DMS114 treated with DMSO at 0.1 percent for 48 hours (cell line): Measurements from ENCODE around the gene LBP.
"Not testable (repeated sequence)": the region's sequence is repeated elsewhere in the genome, so short reads cannot be mapped to it uniquely, and the experiment has no call there.

ENCODE experiments used
- DNase-seq: peaks from one replicate; lab custom pipeline; 2025; ENCODE audit not compliant: unreplicated experiment; lab: John Stamatoyannopoulos, UW

LBP gene

DNA sequence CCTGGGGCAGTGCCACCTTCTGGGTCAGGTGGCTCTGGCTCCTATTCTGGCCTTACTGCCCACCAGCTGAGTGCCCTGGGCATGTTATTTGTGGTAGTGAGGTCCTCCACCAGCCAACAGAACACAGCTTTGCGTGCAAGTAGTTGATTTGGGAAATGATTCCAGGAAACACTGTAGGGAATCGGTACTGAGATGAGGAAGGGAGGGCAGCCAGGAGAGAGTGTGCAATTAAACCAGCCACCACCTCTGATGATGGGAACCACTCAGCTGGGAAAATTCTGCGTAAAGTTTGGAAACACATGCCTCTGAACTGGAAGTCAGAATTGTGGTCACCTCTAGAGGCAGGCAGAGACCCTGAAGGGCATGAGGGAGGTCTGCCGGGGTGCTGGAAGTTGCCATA is 459 bp downstream of the LBP start:
- DNase-seq: no peak

DNA sequence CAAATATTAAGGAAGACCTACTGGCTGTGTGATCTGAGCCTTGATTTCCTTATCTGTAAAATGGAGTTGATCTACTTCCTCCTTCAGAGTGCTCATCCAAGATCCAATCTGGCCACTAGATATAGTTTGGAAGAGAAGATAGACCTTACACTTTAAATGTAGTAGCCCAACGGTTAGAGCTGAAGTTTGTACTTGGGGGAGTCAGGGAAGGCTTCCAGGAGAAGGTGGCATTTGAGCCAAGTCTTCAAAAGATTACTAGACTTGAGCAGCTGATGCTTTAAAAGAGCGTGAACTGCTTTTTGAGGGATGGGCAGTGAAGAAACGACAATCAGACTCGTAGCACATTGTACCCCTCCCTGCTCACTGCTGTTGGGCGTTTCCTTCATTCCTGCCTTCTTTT is 3.6 kb downstream of the LBP start:
- no peak for DNase-seq

DNA sequence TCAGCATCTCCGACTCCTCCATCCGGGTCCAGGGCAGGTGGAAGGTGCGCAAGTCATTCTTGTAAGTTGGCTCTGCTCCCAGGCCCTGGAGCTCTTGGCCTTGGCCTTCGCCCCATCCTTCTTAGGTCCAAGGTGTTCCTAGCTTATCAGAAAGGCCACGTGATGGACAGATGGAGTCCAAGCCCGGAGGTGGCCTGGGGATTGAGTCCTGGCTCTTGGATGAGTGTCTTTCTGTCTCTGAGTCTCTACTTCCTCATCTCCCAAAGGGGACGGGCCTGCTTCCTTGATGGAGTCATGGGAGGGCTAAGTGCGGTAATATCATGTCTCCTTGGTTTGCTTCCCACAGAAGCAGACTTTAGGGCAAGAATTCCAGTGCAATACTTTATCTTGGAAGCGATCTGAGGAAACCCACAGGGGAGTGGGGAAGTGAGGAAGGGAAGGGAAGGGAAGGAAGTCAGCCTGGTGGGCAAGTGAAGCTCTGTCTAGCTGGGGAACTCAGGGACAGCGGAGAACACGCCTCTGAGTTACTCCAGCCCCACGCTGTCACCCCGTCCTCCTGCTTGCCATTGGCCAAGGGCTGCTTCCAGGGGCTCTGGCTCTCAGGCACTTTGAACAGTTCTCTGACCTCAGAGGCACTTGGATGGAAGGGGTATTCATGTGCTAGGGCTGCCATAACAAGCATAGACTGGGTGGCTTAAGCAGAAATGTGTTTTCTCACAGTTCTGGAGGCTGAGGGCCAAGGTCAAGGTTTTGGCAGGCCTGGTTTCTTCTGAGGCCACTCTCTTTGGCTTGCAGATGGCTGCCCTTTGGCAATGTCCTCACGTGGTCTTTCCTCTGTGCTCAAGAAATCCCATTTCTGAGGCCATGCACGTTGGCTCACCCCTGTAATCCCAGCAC is 4.8 kb downstream of the LBP start:
- no peak for DNase-seq

DNA sequence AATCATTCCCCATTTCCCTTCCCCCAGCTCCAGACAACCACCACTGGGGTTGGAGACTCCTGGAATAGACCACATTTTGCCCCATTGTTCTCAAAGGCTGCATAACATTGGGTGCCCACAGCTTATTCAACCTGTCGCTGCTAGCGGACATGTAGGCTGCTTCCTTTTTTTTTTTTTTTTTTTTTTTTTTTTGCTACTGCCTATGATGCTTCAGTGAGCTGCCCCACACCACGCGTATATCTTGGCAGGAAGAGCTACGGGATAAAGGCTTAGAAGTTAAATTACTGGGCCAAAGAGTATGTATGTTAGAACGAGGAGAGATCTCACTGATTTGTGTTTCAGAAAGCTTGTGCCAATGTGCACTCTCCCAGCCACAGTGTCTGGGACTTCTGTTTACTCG is 7.0 kb downstream of the LBP start:
- no peak for DNase-seq

DNA sequence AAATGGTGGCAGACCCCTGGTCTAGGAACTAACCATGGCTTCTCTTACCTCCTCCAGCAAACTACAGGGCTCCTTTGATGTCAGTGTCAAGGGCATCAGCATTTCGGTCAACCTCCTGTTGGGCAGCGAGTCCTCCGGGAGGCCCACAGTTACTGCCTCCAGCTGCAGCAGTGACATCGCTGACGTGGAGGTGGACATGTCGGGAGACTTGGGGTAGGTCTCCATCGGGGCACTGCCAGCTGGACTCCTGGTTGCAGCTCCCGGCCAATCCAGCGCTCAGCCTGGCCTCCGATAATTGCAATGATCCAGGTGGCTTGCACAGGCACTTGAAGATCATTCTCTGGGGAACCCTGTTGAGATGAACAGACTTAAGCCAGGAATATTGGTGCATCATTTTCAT is 7.9 kb downstream of the LBP start:
- DNase-seq: no peak

DNA sequence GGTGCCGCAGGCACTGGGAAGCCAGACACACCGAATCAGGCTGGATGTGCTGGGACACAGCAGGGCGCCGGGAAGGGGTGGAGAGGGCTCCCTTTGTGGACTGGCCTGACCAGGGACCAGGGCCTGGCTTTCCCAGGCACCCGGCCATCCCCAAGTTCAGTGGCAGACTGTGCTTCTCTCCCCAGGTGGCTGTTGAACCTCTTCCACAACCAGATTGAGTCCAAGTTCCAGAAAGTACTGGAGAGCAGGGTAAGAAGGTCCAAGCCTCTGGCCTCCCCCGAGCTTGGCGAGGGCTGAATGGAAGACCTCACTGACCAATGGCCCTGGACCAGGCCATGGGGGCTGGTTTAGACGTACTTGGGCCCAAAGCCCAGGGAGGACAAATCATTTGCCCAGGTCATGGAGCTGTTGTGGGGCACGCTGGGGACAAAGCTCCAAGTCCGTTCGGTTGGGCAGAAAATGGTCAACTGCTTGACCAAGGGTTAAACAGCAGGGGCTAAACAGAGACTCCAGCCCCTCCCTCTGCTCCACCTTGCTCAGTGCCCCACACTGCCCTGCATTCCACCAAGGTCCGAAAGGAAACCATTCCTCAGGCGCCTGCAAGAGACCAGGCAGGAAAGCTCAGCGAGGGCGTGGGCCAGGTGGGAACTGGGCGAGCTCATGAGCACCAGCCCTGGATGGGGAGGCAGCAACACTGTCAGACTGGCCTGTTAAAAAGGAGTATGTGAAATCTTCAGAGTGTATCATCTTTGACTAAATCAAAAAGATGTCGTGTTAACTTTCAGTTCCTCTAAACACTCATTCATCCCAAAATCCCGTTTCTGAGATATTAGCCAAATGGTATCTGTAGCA is 9.1 kb downstream of the LBP start:
- no peak for DNase-seq

DNA sequence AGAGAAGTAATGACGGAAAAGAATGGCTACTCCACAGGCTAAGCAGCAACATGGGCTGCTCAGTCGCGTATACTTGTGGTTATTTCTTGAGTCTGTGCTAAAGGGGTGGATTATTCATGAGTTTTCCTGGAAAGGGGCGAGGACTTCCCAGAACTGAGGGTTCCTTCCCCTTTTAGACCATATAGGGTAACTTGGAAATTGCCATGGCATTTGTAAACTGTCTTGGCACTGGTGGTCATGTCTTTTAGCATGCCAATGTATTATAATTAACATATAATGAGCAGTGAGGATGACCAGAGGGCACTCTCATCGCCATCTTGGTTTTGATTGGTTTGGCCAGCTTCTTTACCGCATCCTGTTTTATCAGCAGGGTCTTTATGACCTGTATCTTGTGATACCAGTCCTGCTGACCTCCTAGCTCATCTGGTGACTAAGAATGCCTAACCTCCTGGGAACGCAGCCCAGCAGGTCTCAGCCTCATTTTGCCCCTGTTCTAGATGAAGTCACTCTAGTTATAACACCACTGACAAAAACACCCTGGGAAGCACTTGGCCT is 11.4 kb downstream of the LBP start:
- DNase-seq: no peak

DNA sequence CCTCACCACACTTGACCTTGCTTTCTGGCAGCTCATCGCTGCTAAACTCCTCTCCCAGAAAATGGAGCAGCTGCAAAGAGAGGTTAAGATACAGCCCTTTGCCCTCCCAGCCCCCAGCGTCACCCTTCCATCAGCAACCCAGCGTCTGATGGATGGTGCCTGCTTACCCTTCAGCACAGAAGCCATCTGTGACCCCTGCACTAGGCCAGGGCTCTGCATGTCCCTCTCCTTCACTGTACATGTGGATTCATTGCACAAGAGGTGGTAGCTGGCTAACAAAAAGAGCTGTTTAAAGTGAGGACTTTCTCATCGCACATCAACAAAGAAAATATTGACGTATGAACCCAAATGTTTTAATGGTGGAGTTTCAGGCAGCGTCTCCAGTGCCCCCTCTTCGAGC is 12.3 kb downstream of the LBP start:
- no peak for DNase-seq

DNA sequence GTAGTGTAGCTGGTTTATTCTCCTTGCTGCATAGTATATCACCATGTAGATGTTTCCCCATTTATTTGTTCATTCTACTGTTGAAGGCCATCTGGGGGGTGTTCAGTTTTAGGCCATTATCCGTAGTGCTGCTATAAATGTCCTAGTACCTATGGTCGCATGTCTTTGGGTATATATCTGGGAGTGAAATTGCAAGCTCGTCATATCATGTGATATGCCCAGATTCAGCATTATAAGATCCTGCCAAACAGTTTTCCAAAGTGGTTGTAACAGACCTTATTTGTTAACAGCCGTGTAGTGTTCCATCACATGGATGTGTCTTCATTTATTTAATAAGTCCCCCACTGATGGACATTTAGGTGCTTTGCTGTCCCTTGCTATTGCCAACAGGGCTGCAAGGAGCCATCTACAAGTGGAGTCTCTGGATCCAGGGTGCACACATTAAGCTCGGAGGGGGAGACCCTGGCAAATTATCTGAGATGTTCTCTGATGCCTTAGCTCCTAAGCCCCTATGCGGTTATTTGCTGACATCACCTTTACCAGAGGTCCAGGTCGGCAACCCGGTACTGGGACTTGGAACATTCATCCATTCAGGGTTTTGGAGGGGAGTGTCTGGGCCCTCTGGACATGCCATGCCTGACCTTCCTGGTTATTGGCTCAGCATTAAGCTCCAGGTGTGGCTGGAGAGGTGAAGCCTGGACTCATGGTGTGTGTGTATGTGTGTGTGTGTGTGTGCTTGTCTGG is 16.9 kb downstream of the LBP start:
- no peak for DNase-seq

DNA sequence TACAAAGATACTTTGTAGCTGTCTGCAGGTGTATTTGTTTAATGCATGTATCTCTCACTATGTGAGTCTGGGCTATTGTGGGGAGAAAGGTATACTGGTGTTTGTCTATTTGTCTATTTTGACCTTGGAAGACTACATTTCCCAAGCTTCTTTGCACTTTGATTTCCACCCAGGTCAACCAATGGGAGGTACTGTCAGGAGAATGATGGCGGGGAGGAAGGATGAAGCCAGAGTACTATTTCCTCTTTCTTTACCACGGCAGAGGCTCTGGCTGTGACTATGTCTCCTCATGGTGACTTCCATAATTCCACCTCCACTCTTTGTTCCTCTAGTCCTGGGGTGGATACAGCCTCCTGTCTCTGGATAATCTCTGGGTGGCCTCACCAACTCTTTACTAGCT is 23.1 kb downstream of the LBP start:
- DNase-seq: no peak

DNA sequence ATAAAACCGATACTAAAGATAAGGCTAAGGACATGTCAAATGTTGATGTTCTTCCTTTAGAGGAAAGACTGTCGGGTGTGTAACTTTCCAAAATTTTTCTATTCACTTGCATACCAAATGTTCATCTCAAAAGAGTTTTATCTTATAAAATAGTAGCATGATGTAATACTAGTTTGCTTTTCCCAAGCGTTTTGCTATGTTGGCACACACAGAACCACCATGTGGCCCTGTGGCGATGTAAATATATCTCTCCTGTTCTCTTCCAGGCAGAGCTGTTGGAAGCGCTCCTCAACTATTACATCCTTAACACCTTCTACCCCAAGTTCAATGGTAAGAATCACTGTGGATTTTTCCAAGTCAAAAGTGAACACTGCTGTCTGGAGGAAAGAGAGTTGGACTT is 26.5 kb downstream of the LBP start:
- DNase-seq: no peak

DNA sequence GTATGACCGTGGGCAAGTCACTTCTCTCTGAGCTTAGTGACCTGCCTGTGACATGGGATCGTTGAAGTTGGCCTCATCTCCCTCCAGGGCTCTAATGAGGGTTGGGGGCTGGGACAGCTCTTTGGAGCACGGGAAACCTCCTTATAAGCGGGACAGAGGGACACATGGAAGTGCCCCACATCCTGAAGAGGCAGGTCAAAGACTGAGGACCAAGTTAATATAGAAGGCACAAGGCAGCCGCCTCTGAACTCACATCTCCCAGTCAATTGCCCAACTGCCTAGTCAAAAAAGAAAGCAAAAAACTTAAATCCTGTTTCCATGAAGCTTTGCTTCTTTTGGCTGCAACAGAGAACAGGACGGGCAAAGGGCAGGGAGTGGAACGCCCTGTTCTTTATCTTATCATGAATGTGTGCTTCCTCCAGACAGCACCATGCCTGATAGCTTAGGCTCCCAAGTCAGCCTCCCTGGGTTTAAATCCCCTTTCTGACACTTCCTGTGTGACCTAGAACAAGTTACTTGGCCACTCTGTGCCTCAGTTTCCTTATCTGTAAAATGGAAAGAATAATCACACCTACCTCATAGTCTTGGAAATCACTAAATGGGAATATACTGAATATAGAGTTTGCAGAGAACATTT is 27.1 kb downstream of the LBP start:
- DNase-seq: no peak

DNA sequence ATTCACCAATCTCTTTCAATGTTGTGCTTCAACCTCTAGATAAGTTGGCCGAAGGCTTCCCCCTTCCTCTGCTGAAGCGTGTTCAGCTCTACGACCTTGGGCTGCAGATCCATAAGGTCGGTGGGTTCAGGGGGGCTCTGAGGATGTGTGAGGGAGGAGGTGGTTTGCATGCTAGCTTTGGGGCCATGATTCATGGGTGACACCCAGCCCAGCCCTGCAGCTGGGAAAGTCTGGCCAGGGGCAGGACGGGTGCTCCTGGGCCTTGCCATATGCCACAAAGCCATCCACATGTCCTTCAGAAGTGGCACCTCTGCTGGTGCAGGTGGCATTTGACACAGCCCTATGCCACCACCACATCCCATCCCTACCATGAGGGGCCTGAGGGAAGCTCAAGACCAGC is 27.6 kb downstream of the LBP start:
- no peak for DNase-seq

DNA sequence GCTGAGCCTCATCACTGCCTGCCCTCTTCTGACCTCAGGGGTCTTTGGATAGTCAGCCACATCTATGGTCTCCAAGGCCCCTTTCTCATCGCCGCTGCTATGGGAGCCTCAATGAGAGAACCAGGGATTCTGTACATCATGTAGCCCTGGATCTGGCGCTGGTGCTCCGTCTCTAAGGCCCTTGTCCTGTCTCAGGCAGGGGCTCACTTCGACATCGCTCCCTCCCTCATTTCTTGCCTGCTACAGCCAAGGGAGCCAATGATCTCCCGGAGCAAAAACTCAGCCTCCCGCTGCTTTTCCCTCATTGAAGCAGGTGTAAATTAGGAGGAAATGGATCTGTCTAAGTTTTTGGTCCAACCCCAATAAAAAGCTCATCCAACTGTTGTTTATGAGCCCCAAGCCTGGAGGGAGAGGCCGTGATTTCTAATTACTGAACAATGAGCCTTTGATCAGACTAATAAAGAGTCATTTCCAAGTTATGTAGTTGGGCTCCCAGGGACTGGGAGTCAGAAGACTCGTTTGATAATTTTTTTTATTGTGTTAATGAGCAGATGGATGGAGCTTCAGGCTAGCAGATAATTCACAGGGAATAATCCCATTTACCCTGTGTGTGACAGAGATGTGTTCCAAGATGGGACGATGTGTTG is 30.9 kb downstream of the LBP start:
- no peak for DNase-seq

DNA sequence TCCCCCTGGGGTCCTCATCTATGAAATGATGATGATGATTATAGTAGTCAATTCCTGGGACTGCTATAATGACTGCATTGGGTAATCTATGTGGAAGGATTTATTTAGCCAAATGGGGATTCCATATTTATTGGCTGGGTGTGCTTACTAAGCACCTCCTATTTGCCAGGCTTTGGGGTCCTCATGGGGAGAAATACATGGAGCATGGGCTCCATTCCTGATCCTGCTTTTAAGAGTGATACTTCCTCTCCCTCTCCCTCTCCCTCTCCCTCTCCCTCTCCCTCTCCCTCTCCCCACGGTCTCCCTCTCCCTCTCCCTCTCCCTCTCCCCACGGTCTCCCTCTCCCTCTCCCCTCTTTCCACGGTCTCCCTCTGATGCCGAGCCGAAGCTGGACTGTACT is 31.6 kb downstream of the LBP start:
- not testable (repeated sequence) for DNase-seq

DNA sequence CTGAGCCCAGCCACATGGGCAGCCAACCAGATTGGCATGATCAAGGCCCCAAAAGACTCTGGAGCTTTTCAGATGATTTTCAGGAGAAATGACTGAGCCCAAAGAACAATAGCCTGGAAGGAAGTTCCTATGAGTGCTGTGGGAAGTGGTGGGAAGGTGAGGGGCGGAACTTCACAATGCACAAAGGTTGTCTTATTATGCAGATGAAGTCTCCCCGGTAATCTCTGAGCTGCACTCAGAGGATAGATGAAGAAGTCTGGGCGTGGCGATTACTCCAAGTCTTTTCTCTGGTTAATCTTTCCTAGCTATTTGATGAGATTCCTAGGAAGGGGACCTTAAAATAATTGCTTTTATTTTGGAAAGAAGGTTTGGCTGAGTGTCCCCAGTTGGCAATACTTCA is 36.9 kb downstream of the LBP start:
- no peak for DNase-seq

DNA sequence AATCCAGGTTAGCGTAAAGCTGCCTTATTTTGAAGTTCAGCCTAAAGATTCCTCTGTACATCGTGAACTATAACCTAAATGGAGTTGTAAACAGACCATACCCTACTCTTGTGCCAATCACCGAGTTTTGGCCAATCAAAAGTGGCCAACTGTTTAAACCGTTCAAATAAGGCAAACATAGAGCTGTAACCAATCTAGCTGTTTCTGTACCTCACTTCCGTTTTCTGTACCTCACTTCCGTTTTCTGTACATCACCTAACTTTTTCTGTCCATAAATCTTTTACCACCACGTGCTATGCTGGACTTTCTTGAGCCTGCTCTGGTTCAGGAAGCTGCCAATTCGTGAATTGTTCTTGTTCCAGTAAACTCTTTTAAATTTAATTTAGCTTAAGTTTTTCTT is 39.7 kb downstream of the LBP start:
- no peak for DNase-seq

DNA sequence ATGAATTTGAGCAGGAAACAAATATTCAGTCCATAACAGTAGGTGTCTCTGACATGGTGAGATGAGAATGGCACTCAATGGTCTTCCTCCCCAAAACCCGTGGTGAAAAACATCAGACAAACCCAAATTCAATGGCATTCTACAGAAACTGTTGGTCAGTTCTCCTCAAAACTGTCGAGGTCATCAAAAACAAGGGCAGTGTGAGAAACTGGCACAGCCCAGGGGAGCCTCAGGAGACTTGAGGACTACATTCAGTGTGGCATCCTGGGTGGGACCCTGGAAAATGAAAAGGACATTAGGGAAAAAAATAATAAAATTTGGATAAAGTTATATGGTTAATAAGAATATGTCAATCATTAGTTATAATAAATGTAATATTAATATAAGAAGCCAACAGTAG is 40.6 kb downstream of the LBP start:
- no peak for DNase-seq

DNA sequence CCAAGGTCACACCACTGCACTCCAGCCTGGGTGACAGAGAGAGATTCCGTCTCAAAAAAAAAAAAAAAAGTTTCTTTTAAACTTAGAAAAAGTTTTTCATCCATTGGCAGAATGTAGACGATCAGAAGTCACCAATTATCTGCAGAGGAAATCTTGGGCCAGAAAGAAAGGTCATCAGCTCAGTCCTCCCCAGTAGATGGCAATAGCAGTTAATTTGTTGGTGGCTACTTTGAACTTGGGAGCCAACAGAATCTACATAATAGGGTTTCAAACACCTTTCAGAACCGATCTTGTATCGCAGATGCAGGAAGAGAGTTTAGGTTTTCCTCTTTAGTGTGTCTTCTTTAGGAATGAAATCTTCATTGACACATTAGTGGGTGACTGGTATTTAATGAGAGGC is 41.7 kb downstream of the LBP start:
- DNase-seq: no peak

DNA sequence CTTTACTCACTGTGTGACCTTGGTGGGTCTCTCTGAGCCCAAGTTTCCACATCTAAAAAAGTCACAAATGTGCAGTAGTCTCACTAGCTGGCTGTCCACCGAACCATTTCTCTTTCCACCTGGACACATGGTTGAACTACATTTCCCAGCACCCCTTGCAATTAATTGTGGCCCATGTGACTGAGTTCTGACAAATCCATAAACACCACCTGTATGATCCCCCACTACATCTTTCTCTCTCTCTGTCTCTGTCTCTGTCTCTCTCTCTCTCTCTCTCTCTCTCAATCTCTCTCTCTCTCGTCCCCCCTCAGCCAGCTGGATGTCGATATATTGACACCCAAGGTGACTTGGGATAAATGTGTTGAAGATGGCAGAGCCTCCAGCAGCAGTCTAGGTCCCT is 46.1 kb downstream of the LBP start:
- DNase-seq: no peak
